Iris pigment epithelial cell (primary cell): ENCODE data around the gene ARID5A.

Source experiments
- DNase-seq: peaks from one replicate; pipeline ENCODE4 v3.0.0-alpha.2; 2011; ENCODE audit warnings: low read depth

The ARID5A gene

GRCh38 chr2:96526615-96527285 is 9.8 kb upstream of the ARID5A start:
- no peak for DNase-seq

- DNase-seq, result no peak
These were observed 9.1 kb upstream of the ARID5A start for GRCh38 chr2:96527286-96528005.

GRCh38 chr2:96528006-96528699 is 8.4 kb upstream of the ARID5A start:
- peak; percentile 49 for DNase-seq

- no peak for DNase-seq
These were observed 7.7 kb upstream of the ARID5A start for GRCh38 chr2:96528700-96529375.

- no peak for DNase-seq
These were observed 7.0 kb upstream of the ARID5A start for GRCh38 chr2:96529376-96530143.

GRCh38 chr2:96530144-96530430 is 6.5 kb upstream of the ARID5A start:
- no peak for DNase-seq

- no peak for DNase-seq
These were observed 5.8 kb upstream of the ARID5A start for GRCh38 chr2:96530474-96531357.

- no peak for DNase-seq
These were observed 5.2 kb upstream of the ARID5A start for GRCh38 chr2:96531366-96531765.

GRCh38 chr2:96531872-96532505 is 4.6 kb upstream of the ARID5A start:
- peak; percentile 98 for DNase-seq

- DNase-seq, result no peak
These were observed 3.8 kb upstream of the ARID5A start for GRCh38 chr2:96532641-96533291.

- peak; percentile 48 for DNase-seq
These were observed 3.1 kb upstream of the ARID5A start for GRCh38 chr2:96533292-96534073.

GRCh38 chr2:96534141-96534540 is 2.4 kb upstream of the ARID5A start:
- DNase-seq, result no peak

GRCh38 chr2:96534701-96535181 is 1.8 kb upstream of the ARID5A start:
- DNase-seq, result no peak

- DNase-seq, result no peak
These were observed 1.2 kb upstream of the ARID5A start for GRCh38 chr2:96535331-96535730.

GRCh38 chr2:96537066-96537733 is 648 bp downstream of the ARID5A start:
- DNase-seq, result peak; percentile 58

GRCh38 chr2:96537734-96538486 is 1.4 kb downstream of the ARID5A start:
- no peak for DNase-seq

GRCh38 chr2:96538487-96539214 is 2.1 kb downstream of the ARID5A start:
- DNase-seq, result peak; percentile 59
